Activated CD8-positive, alpha-beta memory T cell treated with anti-CD3 and anti-CD28 coated beads, Interleukin-2, amount 50 U/mL, for 1 hour (primary cell): ENCODE results near the gene C13orf42.

Experiments used
- DNase-seq: peaks from one replicate; pipeline ENCODE4 v3.0.0-alpha.2; 2020; ENCODE audit errors: extremely low read depth

The C13orf42 gene

DNA sequence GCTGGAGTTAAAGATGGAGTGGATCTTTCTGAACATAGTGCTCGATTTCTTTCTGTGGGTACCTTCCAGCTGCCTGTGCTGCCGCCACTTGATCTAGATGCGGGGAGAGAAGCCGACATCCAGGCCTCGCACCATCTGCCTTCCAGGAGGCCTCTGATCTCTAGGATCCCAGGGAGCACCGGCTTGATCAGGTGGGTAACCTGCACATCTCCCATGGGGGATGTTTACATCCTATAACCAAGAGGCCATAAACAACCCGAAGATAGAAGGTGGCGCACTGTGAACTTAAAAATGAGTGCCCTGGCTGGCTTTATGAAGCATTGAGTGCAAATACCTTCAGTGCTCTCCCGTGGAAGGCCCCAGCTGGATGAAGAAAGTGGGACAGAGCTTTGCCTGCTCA is at the start of gene C13orf42:
Gene C13orf42 (minus strand): TSS at position 101 of the 400 bp plus-strand sequence. CDS start 65 bp downstream, at position 36.
- DNase-seq: no peak

DNA sequence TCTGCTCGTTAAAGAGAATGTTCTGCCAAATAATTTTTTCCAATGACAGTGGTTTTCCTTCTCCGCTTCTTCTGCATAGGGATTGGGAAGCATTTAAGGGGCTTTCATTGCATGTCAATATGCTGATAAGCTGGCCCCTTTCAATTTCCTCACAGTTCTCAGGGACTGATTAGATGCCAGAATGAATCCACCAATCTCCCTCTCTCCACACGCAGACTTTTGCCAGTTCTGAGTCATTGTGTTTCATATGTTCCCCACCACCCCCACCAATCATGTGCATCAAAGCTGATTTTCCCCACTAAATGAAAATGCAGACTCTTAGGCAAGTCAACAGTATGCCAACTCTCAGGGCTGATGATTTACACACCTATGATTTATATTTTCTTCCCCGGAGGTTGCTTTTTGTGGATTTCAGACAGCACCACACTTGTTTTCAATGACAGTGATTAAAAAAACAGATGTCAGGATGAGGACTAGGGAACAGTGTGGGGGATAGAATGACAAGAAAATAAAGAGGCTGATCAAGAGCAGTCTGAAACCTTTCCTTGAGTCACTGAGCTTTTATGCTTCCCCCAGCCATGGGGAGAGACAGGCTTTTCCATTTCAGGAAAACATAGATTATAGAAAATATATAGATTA is 47.9 kb upstream of the C13orf42 start:
- no peak for DNase-seq

DNA sequence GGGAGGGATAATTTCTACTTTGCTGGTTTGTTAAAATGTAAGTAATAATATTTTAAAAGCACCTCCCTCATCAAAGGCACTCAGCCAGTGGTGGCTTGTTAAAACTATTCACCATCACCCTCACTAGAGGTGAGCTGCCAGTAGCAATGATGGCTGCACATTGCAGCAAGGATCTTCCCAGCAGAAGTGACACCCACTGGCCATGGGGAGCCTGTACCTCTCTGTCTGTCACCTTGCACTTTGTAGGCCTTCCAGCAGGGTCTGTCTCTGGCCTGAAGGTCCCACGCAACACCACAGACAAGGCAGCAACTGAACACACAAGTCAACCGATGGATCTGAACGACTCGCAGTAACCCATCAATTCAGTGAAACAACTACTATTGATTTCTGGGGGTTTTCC is 47.3 kb upstream of the C13orf42 start:
- DNase-seq: no peak

DNA sequence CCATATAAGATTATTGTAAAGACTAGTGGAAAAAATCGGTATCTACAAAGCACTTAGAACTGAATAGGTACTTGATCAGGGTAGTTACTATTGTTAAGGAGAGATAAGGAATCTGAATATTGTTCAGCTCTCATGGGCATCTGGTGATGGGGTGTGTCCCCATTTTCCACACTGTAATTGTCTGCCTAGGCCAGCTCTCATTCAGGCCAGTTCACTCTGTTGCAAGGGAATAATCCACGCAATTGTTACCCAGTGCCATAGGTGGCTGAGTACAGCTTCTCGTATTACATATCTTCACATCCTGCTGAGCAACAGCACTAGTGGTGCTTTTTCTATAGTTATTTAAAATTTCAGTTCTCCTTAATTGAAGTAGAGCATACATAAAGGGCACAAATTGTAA is 45.6 kb upstream of the C13orf42 start:
- DNase-seq: no peak

DNA sequence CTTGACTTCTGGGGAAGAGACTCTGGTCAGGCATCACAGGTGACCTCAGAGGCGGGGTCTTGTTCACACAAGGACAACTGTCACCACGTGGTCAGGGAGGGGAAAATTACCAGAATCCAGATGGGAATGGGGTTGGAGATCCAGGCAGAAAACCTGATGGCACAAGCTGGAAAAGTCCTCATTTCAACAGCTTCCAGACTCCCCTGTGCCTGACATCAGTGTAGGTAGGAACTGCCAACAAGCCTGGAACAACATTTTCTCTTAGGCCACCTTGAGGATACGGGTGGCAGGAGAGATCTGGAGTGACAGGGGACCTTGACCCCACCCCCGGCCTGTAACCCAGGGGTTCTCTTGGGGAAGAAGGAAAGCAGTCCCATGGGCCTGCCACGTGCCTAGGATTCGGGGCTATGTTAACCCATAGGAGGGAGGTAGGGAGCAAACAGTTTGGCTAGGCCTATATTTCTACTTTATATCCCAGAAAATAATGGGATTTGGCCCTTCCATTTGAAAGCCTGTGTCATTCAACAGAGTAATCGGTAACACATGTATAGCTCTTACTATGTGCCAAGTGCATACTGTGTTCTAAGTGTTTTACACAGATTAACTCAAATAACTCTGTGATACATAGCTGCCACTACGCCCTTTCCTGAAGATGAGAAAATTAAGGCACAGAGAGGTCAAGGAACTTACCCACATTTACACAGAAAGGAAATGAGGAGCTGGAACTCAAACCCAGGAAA is 44.9 kb upstream of the C13orf42 start:
- no peak for DNase-seq

DNA sequence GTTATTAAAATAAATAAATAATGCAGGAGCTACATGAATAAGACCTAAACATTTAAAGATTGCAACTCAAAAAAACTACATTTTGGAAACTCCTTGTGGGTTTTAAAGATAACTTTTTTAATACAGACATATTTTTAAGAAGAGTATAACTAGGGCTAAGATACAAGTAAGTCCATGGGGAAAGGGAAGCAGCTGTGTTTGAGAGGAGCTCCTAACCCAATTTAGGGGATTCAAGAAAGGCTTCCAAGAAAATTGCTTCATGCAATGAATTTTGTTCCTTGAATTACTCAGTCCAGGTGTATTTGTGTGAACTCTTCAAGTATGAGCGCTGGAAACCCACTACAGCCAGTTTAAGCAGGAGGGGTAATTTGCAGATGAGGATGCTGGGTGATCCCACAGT is 44.1 kb upstream of the C13orf42 start:
- DNase-seq: no peak

DNA sequence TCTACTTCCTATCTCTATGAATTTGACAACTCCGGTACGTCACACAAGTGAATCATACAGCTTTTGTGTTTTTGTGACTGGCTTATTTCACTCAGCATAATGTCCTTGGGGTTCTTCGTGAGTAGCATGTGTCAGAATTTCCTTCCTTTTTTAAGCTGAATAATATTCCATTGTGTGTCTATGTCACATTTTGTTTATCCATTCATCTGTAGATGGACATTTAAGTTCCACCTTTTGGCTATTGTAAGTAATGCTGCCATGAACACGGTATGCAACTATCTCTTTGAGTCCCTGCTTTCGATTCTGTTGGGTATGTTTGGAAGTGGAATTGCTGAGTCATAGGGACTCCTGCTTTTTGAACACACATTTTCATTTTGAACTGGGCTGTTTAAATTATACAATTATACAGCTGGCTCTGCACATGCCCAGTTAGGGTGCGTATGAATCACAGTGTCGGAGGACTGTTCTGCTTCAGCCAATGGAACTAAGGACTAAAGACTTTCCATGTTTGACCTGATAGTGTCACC is 43.0 kb upstream of the C13orf42 start:
- no peak for DNase-seq

DNA sequence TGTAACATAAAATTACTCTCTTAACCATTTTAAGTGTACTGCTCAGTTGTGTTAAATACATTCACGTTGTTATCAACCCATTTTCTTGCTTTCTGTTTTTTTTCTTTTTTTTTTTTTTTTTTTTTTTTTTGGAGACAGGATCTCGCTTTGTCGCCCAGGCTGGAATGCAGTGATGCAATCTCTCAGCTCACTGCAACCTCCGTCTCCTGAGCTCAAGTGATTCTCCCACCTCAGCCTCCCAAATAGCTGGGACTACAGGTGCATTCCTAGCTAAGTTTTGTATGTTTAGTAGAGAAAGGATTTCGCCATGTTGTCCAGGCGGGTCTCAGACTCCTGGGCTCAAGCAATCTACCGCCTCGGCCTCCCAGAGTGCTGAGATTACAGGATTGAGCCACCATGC is 42.5 kb upstream of the C13orf42 start:
- no peak for DNase-seq

DNA sequence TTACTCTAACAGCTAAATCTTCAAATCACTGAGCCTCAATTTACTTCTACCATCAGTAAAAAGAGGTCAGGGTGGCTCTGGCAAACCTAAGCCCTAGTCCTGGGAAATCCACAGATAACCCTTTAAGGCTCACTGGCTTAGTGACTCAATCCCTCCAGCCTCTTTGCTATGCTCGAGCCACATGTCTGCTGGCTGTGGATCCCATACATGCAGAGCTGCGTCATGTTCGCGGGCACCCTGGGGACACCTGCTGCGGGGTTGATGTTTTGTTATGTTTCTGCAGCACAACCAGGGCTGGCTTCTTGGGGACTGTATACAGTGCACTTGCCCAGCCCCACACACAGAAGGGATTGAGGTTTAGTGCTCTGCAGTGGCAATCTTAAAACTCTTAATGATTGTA is 41.6 kb upstream of the C13orf42 start:
- DNase-seq: no peak

DNA sequence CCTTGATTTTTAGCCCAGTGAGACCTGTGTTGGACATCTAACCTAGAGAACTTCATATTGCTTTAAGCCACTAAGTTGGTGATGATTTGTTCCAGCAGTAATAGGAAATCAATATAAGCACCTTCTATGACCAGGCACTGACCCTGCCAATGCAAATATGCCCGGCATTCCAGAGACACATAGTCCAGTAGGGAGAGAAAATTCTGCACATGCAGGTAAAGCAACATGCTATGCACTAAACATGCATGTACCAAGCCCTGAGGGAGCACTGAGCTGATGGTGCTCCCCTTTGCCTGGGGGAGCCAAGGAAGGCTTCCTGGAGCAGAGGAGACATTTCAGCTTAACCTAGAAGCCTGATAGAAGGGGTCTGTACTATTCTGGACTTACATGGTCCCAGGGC is 40.4 kb upstream of the C13orf42 start:
- DNase-seq: no peak

DNA sequence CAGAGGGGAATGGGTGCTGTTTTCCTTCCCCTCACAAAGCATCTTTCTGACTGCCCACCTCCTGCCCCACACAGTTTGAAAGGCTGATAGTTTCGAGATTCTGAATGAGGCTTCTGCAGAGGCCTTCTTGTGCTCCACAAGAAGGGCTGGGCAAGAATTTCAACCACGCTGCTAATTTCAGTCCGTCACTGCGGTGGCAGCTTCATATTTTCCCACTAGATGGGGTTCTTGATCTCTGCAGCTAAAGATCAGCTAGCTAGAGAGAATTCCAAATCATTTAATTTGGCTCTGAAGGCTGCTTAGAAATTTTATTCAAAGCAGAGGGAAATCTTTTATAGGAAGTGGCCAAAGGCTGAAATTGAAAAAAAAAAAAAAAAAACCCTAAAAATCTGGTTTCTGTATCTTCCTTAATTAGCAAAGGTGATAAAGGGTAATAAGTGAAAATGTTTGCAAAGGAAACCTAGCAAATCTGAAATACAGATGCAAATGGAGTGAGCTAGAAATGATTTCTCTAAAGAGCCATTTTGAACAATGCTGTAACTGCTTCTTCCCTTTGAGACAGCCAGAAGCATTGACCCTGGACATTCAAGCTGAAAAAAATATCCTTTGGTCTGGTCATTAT is 38.0 kb upstream of the C13orf42 start:
- DNase-seq: no peak

DNA sequence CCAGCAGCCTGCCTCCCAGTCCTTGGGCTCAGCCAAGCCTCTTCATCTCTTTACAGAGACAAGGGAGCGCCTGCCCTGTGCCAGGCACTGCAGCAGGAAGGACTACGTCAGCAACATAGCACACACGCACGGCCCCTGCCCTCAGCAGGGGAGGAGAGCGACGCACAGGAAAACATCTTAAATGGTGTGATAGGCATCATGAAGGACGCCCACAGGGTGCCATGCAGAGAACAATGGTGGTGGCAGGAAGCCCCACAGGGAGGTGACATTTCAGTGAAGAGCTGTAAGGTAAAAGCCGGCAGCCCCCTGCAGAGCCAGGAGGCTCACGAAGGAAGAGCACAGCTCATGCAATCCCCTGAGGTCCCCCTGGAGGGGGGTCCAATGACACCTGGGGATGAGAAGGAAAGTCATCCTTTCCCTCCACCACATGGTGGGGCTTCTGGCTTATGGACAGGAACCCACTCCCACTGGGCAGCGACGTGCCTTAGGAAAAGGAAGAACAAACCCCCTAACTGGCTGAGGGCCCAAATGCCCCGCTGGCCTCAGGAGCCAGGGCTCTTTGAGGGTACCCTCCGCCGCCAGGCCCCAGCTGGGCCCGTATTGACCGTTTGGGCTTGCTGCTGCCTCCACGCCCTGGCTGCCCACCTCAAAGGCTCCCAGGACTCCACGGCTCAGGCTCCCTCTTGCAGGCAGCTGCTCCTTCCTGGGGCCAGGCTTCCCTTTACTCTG is 37.3 kb upstream of the C13orf42 start:
- no peak for DNase-seq

DNA sequence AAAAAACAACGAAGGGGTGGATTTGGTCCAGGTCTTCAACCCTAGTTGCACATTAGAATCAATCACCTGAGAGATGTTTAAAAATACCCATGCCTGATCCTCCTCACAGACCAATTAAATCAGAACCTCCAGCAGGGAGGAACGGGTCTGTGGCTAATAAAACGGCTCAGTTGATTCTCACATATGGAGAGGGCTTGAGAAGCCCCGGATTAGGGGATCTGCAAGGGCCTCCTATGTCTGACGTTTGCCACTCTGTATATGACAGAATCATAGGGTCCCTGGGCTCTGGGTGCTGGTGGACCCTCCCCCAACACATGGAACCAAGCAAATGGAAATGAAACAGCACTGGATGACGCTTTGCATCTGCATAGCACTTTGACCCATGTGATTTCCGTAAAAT is 36.7 kb upstream of the C13orf42 start:
- DNase-seq: no peak

DNA sequence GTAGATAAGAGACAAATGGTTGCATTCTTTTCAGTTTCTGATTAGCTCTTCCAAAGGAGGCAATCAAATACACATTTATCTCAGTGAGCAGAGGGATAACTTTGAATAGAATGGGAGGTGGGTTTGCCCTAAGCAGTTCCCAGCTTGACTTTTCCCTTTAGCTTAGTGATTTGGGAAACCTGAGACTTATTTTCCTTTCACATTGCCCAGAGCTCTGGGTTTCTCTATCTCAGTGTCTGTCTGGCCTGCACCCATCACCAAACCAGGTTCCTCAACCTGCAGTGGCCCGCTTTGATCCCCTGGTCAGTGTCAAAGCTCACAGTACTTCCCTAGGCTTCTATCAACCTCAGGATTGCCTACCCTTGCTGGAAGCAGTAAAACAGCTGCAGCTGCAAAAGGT is 35.6 kb upstream of the C13orf42 start:
- no peak for DNase-seq

DNA sequence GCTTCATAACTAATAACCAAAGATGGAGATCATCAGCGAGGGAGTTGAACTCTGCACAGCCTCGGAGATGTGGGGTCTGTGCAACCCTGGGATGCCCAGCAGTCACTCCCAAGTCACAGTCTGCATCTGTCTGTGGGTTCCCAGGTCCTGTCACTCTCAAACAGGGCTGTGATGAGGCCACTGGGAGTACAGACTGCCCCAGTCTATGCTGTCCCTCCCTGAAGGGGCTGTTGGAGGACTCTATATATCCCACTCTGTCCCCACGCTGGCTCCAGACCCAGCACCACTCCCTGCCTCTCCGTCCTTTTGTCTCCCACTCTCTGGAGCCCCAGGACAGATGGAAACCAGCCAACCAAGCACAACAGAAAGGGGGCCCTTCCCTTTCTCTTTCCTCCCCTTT is 26.2 kb upstream of the C13orf42 start:
- no peak for DNase-seq

DNA sequence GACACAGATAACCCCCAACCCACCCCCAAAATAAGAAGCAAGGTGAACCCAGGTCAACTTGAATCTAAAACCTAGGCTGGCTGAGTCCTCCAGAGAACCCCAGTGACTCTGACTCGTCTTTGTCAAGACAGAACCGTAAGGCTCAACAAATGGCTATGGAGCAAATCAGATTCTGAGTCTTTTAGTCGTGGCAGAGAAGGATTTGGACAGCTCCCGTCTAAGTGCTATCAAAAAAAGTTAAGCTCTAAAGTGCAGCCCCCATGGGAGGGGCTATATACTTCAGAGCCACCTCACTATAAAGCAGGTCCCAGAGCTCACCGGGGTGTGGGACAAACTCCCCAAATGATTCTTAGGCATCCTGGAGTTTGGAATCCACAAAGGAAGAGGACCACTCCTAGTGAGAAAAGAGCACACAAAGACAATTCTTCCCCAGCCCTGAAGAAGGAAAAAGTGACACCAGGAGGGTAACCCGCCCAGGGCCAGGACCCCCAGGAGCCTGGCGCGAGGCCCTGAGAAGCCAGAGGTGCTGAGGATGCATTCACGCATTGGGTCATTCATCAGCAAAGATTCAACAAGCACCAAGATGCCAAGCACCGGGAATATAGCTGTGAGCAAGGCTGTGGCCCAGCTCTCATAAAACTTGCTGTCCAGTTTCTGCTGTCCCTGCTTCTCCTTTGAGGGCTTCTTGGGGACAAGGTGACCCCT is 25.4 kb upstream of the C13orf42 start:
- no peak for DNase-seq

DNA sequence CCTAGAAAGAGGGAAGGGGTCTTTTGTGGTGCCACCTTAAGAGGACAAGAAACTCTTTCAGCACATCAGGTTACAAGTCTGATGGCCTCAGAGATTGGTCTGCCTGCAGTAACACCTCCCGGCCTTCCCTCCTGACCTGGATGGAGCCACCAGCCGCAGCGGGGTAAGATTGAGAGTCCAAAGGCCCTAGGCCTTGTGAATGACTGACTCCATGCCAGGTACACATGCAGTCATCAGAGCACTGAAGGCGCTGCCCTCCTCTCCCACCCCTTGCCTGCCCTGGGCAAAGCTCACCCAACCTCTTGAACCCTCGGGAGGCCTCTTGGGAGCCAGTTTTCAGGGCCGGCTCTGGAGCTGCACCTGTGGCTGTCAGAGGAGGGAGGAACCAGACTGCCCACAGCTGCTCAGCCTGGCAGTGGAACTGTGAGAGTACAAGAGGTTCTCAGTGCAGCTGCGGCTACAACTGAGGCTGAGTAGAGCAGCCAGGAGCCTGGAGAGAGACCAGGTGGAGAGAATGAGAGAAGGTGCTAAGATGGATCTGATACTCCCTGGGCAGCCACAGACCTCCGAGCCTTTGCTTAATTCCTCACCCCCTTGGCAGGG is 23.8 kb upstream of the C13orf42 start:
- DNase-seq: no peak

DNA sequence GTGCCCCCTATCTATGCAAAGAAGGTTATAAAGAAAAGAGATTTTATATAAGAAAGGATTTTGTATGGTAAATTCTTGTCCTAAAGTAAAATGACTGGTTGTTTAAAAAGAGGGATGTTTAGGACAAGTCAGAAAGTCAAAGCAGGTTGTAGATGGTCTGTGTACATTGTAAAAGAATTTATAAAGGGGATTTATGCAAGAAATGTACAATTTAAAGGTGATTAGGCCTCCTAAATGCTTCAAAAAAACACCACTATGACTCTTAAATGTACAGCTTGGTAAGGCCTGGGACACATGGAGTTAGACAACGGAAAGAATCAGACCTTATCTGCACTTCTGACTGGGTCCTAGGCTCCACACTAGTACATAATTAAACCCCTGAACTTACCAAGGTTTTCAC is 19.3 kb upstream of the C13orf42 start:
- DNase-seq: no peak

DNA sequence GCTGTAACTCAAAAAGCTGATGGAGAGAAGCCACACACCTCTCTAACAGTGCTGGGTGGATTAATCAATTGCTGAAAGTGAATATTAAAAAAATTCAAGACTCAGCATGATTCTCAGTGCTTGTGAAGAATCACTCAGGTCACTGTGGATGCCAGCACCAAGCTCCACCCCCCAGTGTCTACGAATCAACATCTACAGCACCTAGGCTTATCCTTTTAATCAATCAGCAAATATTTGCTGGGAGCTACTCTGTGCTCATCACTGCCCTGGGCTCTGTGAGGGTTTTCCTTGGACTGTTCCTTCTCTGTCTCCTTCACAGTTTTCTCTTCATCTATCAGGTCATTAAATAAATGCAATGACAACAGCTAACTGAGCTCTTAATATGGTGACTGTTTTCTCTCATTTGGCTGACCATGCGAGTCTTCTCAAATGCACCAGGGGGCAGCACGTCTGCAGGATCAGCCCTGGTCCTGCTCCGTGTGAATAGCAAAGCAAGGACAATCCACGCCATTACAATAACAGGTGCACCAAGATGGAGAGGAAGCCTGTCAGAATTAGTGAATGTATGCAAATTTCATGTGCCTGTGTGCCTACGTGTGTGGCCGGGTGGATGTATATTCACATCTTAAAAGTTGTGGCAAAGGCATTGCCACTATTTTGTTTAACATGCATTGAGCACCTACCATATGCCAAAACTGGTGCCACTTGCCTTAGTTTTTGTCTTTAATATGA is 14.6 kb upstream of the C13orf42 start:
- DNase-seq: no peak

DNA sequence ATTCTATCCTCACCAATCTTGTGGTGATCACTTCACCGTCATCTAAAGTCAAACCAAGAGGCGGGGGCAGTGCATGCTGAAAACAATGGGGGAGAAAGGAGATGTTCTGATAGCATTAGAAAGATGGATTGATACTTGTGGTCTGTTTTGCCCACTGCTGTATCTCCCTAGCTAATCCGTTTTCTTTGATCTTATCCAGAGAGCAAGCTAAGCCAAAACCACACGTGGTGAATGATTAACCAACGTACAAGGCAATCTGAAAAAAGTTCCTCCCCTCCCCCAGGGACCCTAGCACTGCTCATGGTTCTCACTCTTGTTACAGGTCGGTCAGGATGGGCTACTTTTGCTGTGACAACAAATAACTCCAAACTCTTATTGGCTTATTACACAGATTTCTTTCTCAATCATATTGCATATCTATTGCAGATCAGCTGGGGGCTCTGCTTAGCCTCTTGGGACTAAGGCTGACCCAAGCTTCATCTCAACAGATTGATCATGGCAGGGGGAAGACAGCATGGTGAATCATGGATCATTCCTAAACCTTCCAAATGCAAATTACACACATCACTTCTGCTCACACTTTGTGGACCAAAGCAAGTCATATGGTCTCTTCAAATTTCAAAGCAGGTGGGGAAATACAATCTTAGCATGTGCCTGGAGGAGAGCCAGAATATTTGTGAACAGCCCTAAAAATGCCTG is 11.9 kb upstream of the C13orf42 start:
- DNase-seq: no peak
